ENCODE data around the gene RAPGEFL1.
A peak's percentile ranks its signal among the peaks of the same experiment; 100 is the strongest.
"Not testable (repeated sequence)": the region's sequence is repeated elsewhere in the genome, so short reads cannot be mapped to it uniquely, and the experiment has no call there.

RAPGEFL1 gene

DNA sequence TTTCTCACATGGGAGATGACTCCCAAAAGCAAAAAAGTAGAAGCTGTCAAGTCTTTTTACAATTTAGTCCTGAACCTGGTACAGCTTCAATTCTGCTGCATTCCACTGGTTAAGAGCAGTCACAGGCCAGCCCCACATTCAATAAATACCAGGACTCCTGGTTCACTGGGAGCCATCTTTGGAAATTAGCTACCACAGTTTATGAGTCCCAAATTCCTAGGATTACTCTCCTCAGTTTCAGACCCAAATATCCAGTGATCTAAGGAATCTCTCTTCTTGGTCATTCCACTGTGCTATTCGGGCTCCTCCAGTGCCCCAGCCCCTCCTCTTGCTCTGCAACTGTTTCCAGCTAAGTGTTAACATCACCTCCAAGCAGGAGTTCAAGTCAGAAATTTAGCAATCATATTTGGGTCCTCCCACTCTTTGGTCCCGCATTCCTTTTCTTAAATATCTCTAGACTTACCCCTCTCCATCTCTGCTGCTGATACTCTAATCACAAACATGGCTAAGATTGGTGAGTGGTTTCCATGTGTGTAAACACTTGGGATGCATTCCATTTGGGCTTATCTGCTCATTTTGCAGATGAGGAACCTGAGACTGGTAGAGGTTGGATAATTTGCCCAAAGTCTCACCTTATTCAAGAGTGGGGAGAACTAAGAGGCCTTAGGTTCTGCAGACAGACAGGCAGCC is 32.3 kb downstream of the RAPGEFL1 start:
- no peak for DNase-seq (ENCODE audit: low spot score)

- DNase-seq (ENCODE audit: low spot score) = not testable (repeated sequence)
Observed at GRCh38 chr17:40213914-40214313, 36.6 kb downstream of the RAPGEFL1 start.

DNA sequence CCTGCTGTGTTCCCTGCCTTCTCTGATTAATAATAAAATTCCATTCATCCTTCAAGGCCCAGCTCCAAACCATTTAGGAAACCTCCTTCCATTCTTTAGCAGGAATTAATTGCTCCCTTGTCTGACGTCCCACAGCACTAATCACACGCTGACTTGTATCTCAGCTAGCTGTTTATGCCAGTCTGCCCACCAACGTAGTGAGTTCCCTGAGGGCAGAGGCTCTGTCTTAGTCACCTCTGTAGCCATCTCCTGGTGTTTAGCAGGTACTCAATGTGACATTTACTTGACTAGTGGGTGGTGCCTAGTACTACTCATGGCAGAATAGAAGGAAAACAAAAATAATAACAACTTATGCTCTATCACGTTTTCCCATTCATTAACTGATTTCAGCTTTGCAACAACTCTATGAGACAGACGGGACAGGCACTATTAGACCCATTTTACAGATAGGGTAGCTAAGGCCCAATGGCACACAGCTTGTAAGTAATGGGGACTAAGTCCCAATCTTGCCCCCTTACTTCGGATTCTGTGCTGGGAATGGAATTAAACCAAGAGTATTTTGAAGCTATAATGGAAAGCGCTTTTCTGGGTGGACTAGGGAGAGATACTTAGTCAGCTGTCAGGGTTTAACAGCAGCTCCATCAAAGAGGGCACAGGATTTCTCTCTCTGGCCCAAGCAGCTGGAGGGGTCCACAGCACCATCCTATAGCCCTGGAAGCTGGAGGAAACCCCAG is 40.9 kb downstream of the RAPGEFL1 start:
- no peak for DNase-seq (ENCODE audit: low spot score)

DNA sequence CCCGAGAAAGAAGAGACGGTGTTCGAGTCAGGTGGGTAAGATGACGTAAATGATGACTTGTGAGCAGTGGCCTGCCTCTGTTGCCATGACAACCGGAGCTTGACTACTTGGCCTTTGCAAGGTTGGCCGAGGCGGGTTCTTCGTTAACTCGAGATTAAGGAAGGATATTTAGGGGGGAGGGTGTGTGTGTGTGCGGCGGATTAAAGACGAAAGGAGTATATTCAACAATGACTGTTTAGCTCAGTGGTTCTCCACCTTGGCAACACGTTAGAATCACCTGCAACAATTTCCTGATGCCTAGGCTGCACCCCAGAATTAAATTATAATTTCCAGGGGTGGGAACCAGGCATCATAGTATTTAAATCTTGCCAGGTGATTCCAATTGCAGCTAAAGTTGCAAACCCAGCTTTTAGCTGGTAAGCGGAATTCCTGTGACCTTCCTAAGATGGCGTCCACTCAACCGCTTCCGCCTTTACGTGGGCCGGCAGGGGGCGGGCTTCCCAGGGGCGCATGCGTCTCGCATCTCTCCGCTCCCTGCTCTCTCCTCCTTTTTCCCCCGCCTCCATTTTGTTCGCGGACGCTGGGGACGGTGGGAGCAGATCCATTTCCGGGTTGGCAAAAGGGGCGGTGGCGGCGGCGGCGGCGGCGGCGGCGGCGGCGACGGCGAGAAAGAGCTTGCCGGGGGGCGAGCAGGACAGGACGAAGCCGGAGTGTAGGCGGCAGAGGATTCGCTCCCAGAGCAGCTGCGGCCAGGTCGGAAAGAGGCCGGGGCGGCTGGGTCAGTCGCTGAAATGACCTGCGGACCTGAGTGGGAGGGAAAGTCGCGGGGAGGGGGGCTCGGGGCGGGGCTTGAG is 41.7 kb downstream of the RAPGEFL1 start, which contains the start of gene WIPF2:
Gene WIPF2, plus strand, starts transcription at position 565 of the 854 bp plus-strand sequence. CDS start 37,156 bp downstream, outside the sequence.
- DNase-seq (ENCODE audit: low spot score) = peak; percentile 99

- DNase-seq (ENCODE audit: low spot score) = peak; percentile 32
Observed at GRCh38 chr17:40219594-40220338, 42.5 kb downstream of the RAPGEFL1 start.

DNA sequence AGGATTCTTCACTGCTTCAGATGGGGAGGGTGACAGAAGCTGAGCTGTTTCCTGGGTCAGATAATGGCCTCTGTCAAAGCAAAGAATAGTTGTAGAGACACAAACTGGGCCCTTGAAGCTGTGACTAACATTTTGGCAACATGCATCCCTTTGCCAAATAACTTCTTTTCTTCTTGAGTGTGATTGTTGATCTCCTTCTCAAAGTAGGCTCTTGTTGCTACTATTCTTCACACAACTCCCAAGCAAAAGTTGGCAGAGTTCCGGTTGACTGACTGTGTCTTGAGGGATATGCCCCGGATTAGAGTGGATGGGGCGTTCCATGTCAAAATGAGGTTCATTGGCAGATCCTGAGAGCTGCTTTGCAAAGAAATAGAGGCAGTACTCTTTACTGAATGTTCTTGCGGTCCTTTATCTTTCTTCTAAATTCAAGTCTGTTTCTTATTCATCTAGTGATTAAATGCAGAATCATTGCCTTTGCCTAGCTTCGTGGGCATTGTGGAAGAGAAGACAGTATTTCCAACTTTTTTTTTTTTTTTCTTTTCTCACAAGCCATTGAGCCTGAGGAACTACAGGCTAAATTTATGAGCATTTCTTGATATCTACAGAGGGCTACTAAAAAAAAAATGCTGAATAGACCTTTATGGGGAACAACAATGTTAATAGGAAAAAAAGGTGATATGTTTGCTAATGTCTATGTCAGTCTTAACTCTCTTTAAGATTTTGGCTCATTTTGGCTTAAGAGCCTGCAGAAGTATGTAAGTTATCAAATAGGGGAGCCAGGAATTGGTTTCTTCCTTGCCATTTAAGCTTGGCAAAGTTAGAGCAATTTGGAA is 47.7 kb downstream of the RAPGEFL1 start:
- DNase-seq (ENCODE audit: low spot score) = no peak

- not testable (repeated sequence) for DNase-seq (ENCODE audit: low spot score)
Observed at GRCh38 chr17:40229146-40229545, 51.9 kb downstream of the RAPGEFL1 start.

- no peak for DNase-seq (ENCODE audit: low spot score)
Observed at GRCh38 chr17:40230670-40231069, 53.4 kb downstream of the RAPGEFL1 start.

GRCh38 chr17:40231928-40232327 is 54.7 kb downstream of the RAPGEFL1 start:
- not testable (repeated sequence) for DNase-seq (ENCODE audit: low spot score)

DNA sequence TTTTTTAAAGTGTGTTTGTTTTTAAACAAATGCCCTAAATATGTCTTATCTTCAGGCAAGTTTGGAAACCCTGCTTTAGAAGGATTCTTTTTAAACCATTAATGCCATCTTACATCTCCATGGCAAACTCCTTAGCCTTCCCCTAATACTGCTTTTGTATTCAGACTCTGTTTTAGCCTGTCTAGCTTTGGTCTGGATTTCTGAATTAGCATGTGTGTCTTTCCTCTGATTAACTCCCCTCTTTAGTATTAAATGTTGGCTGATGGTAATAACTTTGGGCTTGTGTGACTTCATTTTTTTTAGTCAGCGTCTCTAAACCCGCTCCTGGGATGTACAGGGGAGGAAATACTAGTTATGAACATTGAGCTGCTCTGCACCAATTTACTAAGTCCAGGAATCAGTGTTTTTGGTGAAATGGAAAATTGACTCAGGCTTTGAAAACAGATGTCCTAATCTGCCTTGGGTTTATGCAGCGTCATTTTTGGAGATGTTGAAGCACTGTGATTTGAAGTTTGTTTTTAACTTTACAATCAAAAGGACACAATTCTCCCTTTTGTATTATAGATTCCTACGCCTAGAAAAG is 64.1 kb downstream of the RAPGEFL1 start:
- DNase-seq (ENCODE audit: low spot score) = no peak

- DNase-seq (ENCODE audit: low spot score) = no peak
Observed at GRCh38 chr17:40242774-40243173, 65.5 kb downstream of the RAPGEFL1 start.

GRCh38 chr17:40243761-40244160 is 66.5 kb downstream of the RAPGEFL1 start:
- DNase-seq (ENCODE audit: low spot score) = no peak

- no peak for DNase-seq (ENCODE audit: low spot score)
Observed at GRCh38 chr17:40244255-40244654, 67.0 kb downstream of the RAPGEFL1 start.
